ENCODE data around the gene DUSP1. TPM values are rescaled to one million over a fixed set of nuclear protein-coding genes. Genes with fewer than 3 reads are reported as not detected.

Gene DUSP1
- total RNA-seq, 1 donor from 2014 or later, result 21.2 TPM

- no peak for DNase-seq
- ChIA-PET CTCF (interaction anchor here (1.2 kb wide), 1 partner anchor 9 kb away, joined by 5 read pairs; no protein-coding TSS in a partner anchor), POLR2A (interaction anchor here (1.5 kb wide), 1 partner anchor 48 kb away, joined by 3 read pairs; no protein-coding TSS in a partner anchor)
- Mint-ChIP-seq H3K9me3 (no peaks in the 10 kb centered on the region), H3K4me3 (no peak overlapping the region), H3K27me3 (peaks cover 3% of the 10 kb centered on the region), H3K4me1 (no peaks in the 10 kb centered on the region), H3K36me3 (ENCODE audit: low read depth) (no peaks in the 10 kb centered on the region), H3K27ac (no peak overlapping the region)
- TF ChIP-seq, protein P1, sequence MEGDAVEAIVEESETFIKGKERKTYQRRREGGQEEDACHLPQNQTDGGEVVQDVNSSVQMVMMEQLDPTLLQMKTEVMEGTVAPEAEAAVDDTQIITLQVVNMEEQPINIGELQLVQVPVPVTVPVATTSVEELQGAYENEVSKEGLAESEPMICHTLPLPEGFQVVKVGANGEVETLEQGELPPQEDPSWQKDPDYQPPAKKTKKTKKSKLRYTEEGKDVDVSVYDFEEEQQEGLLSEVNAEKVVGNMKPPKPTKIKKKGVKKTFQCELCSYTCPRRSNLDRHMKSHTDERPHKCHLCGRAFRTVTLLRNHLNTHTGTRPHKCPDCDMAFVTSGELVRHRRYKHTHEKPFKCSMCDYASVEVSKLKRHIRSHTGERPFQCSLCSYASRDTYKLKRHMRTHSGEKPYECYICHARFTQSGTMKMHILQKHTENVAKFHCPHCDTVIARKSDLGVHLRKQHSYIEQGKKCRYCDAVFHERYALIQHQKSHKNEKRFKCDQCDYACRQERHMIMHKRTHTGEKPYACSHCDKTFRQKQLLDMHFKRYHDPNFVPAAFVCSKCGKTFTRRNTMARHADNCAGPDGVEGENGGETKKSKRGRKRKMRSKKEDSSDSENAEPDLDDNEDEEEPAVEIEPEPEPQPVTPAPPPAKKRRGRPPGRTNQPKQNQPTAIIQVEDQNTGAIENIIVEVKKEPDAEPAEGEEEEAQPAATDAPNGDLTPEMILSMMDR (IDR thresholded peaks at IDR 0.05), result no peak
- ATAC-seq (ENCODE audit: low read depth), result no peak
- intact Hi-C loops (cut with micrococcal nuclease), result no loop called here
These were observed 47.5 kb downstream of the DUSP1 start for GRCh38 chr5:172723508-172723907.

- intact Hi-C loops (cut with micrococcal nuclease), result no loop called here
- H3K9me3 Mint-ChIP-seq, result no peaks in the 10 kb centered on the region
- ChIA-PET CTCF (no interaction called here), POLR2A (no interaction called here)
- no peak overlapping the region for H3K27ac Mint-ChIP-seq
- DNase-seq, result no peak
- TF ChIP-seq, protein P1 (IDR thresholded peaks at IDR 0.05), result no peak
- H3K4me1 Mint-ChIP-seq, result no peaks in the 10 kb centered on the region
- H3K36me3 Mint-ChIP-seq (ENCODE audit: low read depth), result no peaks in the 10 kb centered on the region
- peaks cover 3% of the 10 kb centered on the region for H3K27me3 Mint-ChIP-seq
- no peak overlapping the region for H3K4me3 Mint-ChIP-seq
- ATAC-seq (ENCODE audit: low read depth), result no peak
These were observed 48.6 kb downstream of the DUSP1 start for GRCh38 chr5:172722327-172722815.

DNA sequence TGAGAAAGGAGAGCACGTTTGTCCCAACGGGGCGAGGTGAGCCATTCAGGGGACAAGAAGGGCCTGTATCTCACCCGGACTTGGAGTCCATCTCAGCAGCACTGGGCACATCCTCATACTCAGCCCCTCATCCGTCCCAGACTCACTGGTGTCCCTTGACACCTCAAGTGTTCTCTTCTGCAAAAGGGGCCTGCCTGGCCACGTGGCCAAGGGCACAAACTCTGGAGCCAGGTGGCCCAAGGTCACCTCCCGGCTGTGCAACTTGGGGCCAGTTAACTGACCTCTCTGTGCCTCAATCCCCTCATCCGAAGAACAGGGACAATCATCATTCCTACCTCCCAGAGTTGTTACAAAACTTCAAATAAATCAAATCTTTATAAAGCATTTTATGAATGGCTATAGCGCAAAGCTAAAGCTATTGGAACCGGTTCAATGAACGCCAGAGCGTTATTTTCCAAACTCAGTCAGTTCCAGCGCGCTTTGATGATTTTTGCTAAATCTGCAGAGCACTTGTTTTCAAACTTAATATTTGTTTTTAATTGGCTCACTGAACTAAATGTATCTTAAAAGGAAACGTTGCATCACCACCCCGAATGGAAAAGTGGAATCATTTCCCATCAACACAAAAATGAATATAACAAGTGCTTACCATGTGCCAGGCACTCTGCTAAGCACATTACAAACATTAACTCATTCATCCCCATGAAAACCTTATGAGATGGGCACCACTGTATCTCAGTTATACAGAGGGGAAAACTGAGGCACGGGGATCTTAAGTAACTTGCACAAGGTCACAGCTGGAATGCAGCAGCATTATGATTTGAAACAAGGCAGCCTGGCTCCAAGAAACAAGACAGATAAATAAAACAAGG, 49.3 kb downstream of the DUSP1 start:
- intact Hi-C loops (cut with micrococcal nuclease), result no loop called here
- CTCF ChIA-PET, result no interaction called here
- ATAC-seq (ENCODE audit: low read depth) (no peak), DNase-seq (no peak)
- Mint-ChIP-seq H3K9me3 (no peaks in the 10 kb centered on the region), H3K4me1 (peaks cover 5% of the 10 kb centered on the region), H3K36me3 (ENCODE audit: low read depth) (no peaks in the 10 kb centered on the region), H3K4me3 (no peak overlapping the region), H3K27ac (no peak overlapping the region), H3K27me3 (peaks cover 3% of the 10 kb centered on the region)
- POLR2A ChIA-PET, result no interaction called here
- TF ChIP-seq, protein P1 (IDR thresholded peaks at IDR 0.05), result no peak

- Mint-ChIP-seq H3K36me3 (ENCODE audit: low read depth) (no peaks in the 10 kb centered on the region), H3K27ac (no peak overlapping the region), H3K27me3 (peaks cover 3% of the 10 kb centered on the region), H3K9me3 (no peaks in the 10 kb centered on the region), H3K4me3 (no peak overlapping the region), H3K4me1 (peaks cover 6% of the 10 kb centered on the region)
- ChIA-PET POLR2A (interaction anchor here (1.5 kb wide), 1 partner anchor 51 kb away, joined by 5 read pairs; the partner anchor contains the start of gene DUSP1), CTCF (interaction anchor here (0.6 to 1.7 kb wide), 4 partner anchors 51 to 213 kb away, joined by 3 to 7 read pairs (median 3); no protein-coding TSS in a partner anchor)
- TF ChIP-seq, protein P1 (IDR thresholded peaks at IDR 0.05), result no peak
- DNase-seq (no peak), ATAC-seq (ENCODE audit: low read depth) (no peak)
- intact Hi-C loops (cut with micrococcal nuclease), result no loop called here
These were observed 50.3 kb downstream of the DUSP1 start for GRCh38 chr5:172720655-172721054.

- intact Hi-C loops (cut with micrococcal nuclease), result loop anchor here (5.0 kb wide), 2 partner anchors 118 to 133 kb away; no protein-coding TSS in a partner anchor
- ChIA-PET CTCF (interaction anchor here (1.7 kb wide), 1 partner anchor 214 kb away, joined by 7 read pairs; no protein-coding TSS in a partner anchor), POLR2A (interaction anchor here (1.5 kb wide), 1 partner anchor 52 kb away, joined by 5 read pairs; the partner anchor contains the start of gene DUSP1)
- Mint-ChIP-seq H3K27ac (no peak overlapping the region), H3K4me3 (no peak overlapping the region), H3K27me3 (peaks cover 3% of the 10 kb centered on the region), H3K36me3 (ENCODE audit: low read depth) (no peaks in the 10 kb centered on the region), H3K9me3 (no peaks in the 10 kb centered on the region), H3K4me1 (peaks cover 8% of the 10 kb centered on the region)
- no peak for ATAC-seq (ENCODE audit: low read depth)
- no peak for DNase-seq
- TF ChIP-seq, protein P1 (IDR thresholded peaks at IDR 0.05), result no peak
These were observed 51.8 kb downstream of the DUSP1 start for GRCh38 chr5:172719211-172719610.

All from activated B cell treated with CpG ODN at 0.5 μM for 24 hours (primary cell).